Measurements from ENCODE around the gene KIF4B.
"Not testable (repeated sequence)": the region's sequence is repeated elsewhere in the genome, so short reads cannot be mapped to it uniquely, and the experiment has no call there.

The KIF4B gene, protein sequence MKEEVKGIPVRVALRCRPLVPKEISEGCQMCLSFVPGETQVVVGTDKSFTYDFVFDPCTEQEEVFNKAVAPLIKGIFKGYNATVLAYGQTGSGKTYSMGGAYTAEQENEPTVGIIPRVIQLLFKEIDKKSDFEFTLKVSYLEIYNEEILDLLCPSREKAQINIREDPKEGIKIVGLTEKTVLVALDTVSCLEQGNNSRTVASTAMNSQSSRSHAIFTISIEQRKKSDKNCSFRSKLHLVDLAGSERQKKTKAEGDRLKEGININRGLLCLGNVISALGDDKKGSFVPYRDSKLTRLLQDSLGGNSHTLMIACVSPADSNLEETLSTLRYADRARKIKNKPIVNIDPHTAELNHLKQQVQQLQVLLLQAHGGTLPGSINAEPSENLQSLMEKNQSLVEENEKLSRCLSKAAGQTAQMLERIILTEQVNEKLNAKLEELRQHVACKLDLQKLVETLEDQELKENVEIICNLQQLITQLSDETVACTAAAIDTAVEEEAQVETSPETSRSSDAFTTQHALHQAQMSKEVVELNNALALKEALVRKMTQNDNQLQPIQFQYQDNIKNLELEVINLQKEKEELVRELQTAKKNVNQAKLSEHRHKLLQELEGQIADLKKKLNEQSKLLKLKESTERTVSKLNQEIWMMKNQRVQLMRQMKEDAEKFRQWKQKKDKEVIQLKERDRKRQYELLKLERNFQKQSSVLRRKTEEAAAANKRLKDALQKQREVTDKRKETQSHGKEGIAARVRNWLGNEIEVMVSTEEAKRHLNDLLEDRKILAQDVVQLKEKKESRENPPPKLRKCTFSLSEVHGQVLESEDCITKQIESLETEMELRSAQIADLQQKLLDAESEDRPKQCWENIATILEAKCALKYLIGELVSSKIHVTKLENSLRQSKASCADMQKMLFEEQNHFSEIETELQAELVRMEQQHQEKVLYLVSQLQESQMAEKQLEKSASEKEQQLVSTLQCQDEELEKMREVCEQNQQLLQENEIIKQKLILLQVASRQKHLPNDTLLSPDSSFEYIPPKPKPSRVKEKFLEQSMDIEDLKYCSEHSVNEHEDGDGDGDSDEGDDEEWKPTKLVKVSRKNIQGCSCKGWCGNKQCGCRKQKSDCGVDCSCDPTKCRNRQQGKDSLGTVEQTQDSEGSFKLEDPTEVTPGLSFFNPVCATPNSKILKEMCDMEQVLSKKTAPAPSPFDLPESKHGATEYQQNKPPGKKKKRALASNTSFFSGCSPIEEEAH

GRCh38 chr5:155013526-155013925 is at the start of gene KIF4B:
Gene KIF4B (plus strand): TSS chr5:155013755. CDS start chr5:155013860, 105 bp downstream.
- H3K9ac ChIP-seq (ENCODE audit: low read length) = no peak within 1 kb of the TSS
- H3K36me3 ChIP-seq (ENCODE audit: control insufficient read depth, insufficient read depth, low read length) = no peaks in the 10 kb centered on the region
- no peaks in the 10 kb centered on the region for H3K4me1 ChIP-seq (ENCODE audit: control insufficient read depth, insufficient read depth, low read length)
- H3K27me3 ChIP-seq (ENCODE audit: control insufficient read depth, insufficient read depth, low read length) = no peaks in the 10 kb centered on the region
- no peak within 1 kb of the TSS for H3K4me3 ChIP-seq (ENCODE audit: low read depth, low read length)
- no peaks in the 10 kb centered on the region for H3K9me3 ChIP-seq (ENCODE audit: control insufficient read depth, insufficient read depth, low read depth, low read length)
- no peak within 1 kb of the TSS for H3K27ac ChIP-seq (ENCODE audit: low read depth, low read length)

DNA sequence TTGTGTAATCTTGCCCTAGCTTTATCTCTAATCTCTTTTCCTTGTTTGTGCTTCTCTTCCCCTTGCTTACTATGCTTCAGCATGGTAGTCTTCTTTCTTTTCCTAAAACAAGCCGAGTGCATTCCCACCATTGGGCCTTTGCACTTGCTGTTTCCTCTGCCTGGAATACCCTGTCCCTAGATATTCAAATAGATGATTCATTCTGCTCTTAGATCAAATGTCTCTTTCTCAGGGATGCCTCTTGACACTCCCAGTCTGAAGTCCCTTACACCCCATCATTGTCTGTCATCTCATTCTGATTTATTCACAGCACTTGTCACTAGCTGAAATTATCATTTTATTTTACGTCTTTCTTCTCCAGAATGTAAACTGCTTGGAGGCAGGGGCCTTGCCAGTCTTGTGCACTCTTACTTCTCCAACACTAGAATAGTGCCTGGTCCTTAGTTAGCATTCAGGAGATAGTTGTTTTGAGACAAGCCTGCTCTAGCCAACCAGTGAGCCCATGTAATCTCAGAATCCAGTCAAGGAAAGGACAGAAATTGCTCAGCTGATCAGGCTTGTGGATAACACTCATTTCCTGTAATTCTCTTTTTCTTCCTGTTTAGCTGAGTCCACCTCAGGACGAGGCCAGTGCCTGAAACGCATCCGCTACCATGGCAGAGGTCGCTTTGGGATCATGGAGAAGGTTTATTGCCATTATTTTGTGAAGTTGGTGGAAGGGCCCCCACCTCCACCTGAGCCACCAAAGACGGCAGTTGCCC is 47.3 kb upstream of the KIF4B start:
- H3K9ac ChIP-seq (ENCODE audit: low read length) = no peak overlapping the region
- H3K4me1 ChIP-seq (ENCODE audit: control insufficient read depth, insufficient read depth, low read length) = no peaks in the 10 kb centered on the region
- H3K27ac ChIP-seq (ENCODE audit: low read depth, low read length) = no peak overlapping the region
- no peaks in the 10 kb centered on the region for H3K9me3 ChIP-seq (ENCODE audit: control insufficient read depth, insufficient read depth, low read depth, low read length)
- no peak overlapping the region for H3K4me3 ChIP-seq (ENCODE audit: low read depth, low read length)
- H3K36me3 ChIP-seq (ENCODE audit: control insufficient read depth, insufficient read depth, low read length) = peaks cover 18% of the 10 kb centered on the region
- no peaks in the 10 kb centered on the region for H3K27me3 ChIP-seq (ENCODE audit: control insufficient read depth, insufficient read depth, low read length)

- no peak overlapping the region for H3K4me3 ChIP-seq (ENCODE audit: low read depth, low read length)
- no peaks in the 10 kb centered on the region for H3K27me3 ChIP-seq (ENCODE audit: control insufficient read depth, insufficient read depth, low read length)
- H3K4me1 ChIP-seq (ENCODE audit: control insufficient read depth, insufficient read depth, low read length) = no peaks in the 10 kb centered on the region
- H3K9ac ChIP-seq (ENCODE audit: low read length) = no peak overlapping the region
- H3K27ac ChIP-seq (ENCODE audit: low read depth, low read length) = no peak overlapping the region
- peaks cover 13% of the 10 kb centered on the region for H3K36me3 ChIP-seq (ENCODE audit: control insufficient read depth, insufficient read depth, low read length)
- H3K9me3 ChIP-seq (ENCODE audit: control insufficient read depth, insufficient read depth, low read depth, low read length) = no peaks in the 10 kb centered on the region
These were observed 46.7 kb upstream of the KIF4B start for GRCh38 chr5:154966874-154967273.

DNA sequence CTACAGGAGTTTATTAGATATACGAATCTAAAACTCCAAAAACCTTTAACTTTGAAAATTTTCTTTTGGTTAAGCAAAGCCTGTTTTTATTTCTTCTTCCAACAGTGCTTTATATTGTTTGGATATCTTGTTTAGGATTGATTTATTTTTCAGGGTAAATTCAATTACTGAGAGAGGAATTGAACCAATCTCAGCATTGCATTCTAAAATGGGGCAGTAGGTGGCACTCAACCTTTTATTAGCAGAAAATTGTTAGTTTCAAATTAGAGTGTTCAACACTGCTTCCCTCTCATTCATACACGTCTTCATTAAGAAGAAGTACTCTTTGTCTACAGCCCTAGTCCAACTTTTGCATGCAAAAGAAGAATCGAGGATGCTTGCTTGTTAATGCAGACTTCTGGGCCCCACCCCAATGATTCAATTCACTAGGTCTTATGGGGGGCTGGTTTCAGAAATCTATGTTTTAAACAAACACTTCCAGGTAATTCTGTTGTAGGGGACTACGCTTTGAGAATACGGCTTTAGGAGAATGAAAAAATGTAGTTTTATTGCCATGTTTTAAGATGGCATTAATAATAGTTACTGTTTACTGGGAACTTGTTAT is 46.0 kb upstream of the KIF4B start:
- Histone ChIP-seq H3K27ac (ENCODE audit: low read depth, low read length) (no peak overlapping the region), H3K27me3 (ENCODE audit: control insufficient read depth, insufficient read depth, low read length) (no peaks in the 10 kb centered on the region), H3K4me3 (ENCODE audit: low read depth, low read length) (no peak overlapping the region), H3K9ac (ENCODE audit: low read length) (no peak overlapping the region), H3K9me3 (ENCODE audit: control insufficient read depth, insufficient read depth, low read depth, low read length) (no peaks in the 10 kb centered on the region), H3K36me3 (ENCODE audit: control insufficient read depth, insufficient read depth, low read length) (peaks cover 9% of the 10 kb centered on the region), H3K4me1 (ENCODE audit: control insufficient read depth, insufficient read depth, low read length) (no peaks in the 10 kb centered on the region)

DNA sequence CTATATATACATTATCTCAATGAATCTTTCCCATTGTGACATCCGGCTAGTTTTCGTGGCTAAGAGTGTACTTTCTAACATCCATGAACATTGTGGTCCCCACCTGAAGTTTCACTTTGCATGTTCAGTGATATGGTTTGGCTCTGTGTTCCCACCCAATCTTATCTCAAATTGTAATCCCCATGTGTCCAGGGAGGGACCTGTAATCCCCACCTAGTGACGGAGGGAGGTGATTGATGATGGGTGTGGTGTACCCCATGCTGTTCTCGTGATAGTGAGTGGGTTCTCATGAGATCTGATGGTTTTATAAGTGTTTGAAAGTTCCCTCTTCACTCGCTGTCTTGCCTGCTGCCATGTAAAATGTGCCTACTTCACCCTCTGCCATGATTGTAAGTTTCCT is 44.6 kb upstream of the KIF4B start:
- H3K9me3 ChIP-seq (ENCODE audit: control insufficient read depth, insufficient read depth, low read depth, low read length) = no peaks in the 10 kb centered on the region
- no peaks in the 10 kb centered on the region for H3K27me3 ChIP-seq (ENCODE audit: control insufficient read depth, insufficient read depth, low read length)
- no peak overlapping the region for H3K4me3 ChIP-seq (ENCODE audit: low read depth, low read length)
- H3K9ac ChIP-seq (ENCODE audit: low read length) = no peak overlapping the region
- no peak overlapping the region for H3K27ac ChIP-seq (ENCODE audit: low read depth, low read length)
- peaks cover 8% of the 10 kb centered on the region for H3K36me3 ChIP-seq (ENCODE audit: control insufficient read depth, insufficient read depth, low read length)
- H3K4me1 ChIP-seq (ENCODE audit: control insufficient read depth, insufficient read depth, low read length) = no peaks in the 10 kb centered on the region

- H3K4me1 ChIP-seq (ENCODE audit: control insufficient read depth, insufficient read depth, low read length) = no peaks in the 10 kb centered on the region
- H3K36me3 ChIP-seq (ENCODE audit: control insufficient read depth, insufficient read depth, low read length) = peaks cover 8% of the 10 kb centered on the region
- H3K27ac ChIP-seq (ENCODE audit: low read depth, low read length) = no peak overlapping the region
- no peak overlapping the region for H3K4me3 ChIP-seq (ENCODE audit: low read depth, low read length)
- no peak overlapping the region for H3K9ac ChIP-seq (ENCODE audit: low read length)
- 0 out of 2 replicates have a peak, but pooled peaks cover 3% of the 10 kb centered on the region for H3K9me3 ChIP-seq (ENCODE audit: control insufficient read depth, insufficient read depth, low read depth, low read length)
- no peaks in the 10 kb centered on the region for H3K27me3 ChIP-seq (ENCODE audit: control insufficient read depth, insufficient read depth, low read length)
These were observed 42.8 kb upstream of the KIF4B start for GRCh38 chr5:154970759-154971158.

DNA sequence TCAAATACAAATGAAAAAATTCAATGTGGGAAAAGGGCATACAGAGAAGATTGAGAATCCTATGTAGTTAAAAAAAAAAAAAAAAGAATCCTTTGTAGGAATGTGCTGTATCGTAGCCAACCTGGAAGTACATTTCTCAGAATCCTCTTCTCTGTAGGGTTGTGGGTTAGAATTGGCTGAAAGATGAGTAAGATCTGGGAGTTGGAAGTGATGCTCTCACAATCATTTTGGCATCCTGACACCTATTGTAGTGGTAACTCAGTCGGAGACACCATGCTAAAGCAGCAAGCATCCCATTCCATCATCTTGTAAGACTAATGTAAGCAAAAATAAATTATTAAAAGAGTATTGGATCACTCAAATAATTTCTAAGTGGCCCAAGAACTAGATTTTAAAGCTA is 42.1 kb upstream of the KIF4B start:
- H3K27me3 ChIP-seq (ENCODE audit: control insufficient read depth, insufficient read depth, low read length) = no peaks in the 10 kb centered on the region
- peaks cover 7% of the 10 kb centered on the region; the same call in 1 of the 2 replicates for H3K9me3 ChIP-seq (ENCODE audit: control insufficient read depth, insufficient read depth, low read depth, low read length)
- H3K4me3 ChIP-seq (ENCODE audit: low read depth, low read length) = no peak overlapping the region
- H3K27ac ChIP-seq (ENCODE audit: low read depth, low read length) = no peak overlapping the region
- peaks cover 8% of the 10 kb centered on the region for H3K36me3 ChIP-seq (ENCODE audit: control insufficient read depth, insufficient read depth, low read length)
- no peaks in the 10 kb centered on the region for H3K4me1 ChIP-seq (ENCODE audit: control insufficient read depth, insufficient read depth, low read length)
- H3K9ac ChIP-seq (ENCODE audit: low read length) = no peak overlapping the region

- Histone ChIP-seq H3K27me3 (ENCODE audit: control insufficient read depth, insufficient read depth, low read length) (no peaks in the 10 kb centered on the region), H3K4me1 (ENCODE audit: control insufficient read depth, insufficient read depth, low read length) (no peaks in the 10 kb centered on the region), H3K9ac (ENCODE audit: low read length) (no peak overlapping the region), H3K27ac (ENCODE audit: low read depth, low read length) (no peak overlapping the region), H3K4me3 (ENCODE audit: low read depth, low read length) (no peak overlapping the region), H3K9me3 (ENCODE audit: control insufficient read depth, insufficient read depth, low read depth, low read length) (peaks cover 7% of the 10 kb centered on the region; the same call in 1 of the 2 replicates), H3K36me3 (ENCODE audit: control insufficient read depth, insufficient read depth, low read length) (peaks cover 8% of the 10 kb centered on the region)
These were observed 41.0 kb upstream of the KIF4B start for GRCh38 chr5:154972476-154973080.

DNA sequence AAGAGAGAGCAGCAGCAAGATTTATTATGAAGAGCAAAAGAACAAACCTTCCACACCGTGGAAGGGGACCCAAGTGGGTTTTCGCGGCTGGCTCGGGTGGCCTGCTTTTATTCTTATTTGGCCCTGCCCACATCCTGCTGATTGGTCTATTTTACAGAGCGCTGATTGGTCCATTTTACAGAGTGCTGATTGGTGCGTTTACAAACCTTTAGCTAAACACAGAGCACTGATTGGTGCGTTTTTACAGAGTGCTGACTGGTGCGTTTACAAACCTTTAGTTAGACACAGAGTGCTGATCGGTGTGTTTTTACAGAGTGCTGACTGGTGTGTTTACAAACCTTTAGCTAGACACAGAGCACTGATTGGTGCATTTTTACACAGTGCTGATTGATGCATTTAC is 37.5 kb upstream of the KIF4B start:
- H3K27ac ChIP-seq (ENCODE audit: low read depth, low read length); H3K9ac ChIP-seq (ENCODE audit: low read length); H3K9me3 ChIP-seq (ENCODE audit: control insufficient read depth, insufficient read depth, low read depth, low read length); H3K4me3 ChIP-seq (ENCODE audit: low read depth, low read length); H3K4me1 ChIP-seq (ENCODE audit: control insufficient read depth, insufficient read depth, low read length); H3K27me3 ChIP-seq (ENCODE audit: control insufficient read depth, insufficient read depth, low read length); H3K36me3 ChIP-seq (ENCODE audit: control insufficient read depth, insufficient read depth, low read length): not testable (repeated sequence)

GRCh38 chr5:154977409-154977808 is 36.1 kb upstream of the KIF4B start:
- no peaks in the 10 kb centered on the region for H3K27me3 ChIP-seq (ENCODE audit: control insufficient read depth, insufficient read depth, low read length)
- no peak overlapping the region for H3K4me3 ChIP-seq (ENCODE audit: low read depth, low read length)

More at GRCh38 chr5:154977409-154977808, 36.1 kb upstream of the KIF4B start:
- H3K9ac ChIP-seq (ENCODE audit: low read length) = no peak overlapping the region
- H3K36me3 ChIP-seq (ENCODE audit: control insufficient read depth, insufficient read depth, low read length) = no peaks in the 10 kb centered on the region
- H3K4me1 ChIP-seq (ENCODE audit: control insufficient read depth, insufficient read depth, low read length) = no peaks in the 10 kb centered on the region
- H3K9me3 ChIP-seq (ENCODE audit: control insufficient read depth, insufficient read depth, low read depth, low read length) = peaks cover 7% of the 10 kb centered on the region; the same call in 1 of the 2 replicates
- no peak overlapping the region for H3K27ac ChIP-seq (ENCODE audit: low read depth, low read length)
